Measurements from ENCODE around the gene ZIC1.

- no peak for TF ChIP-seq CTCF (IDR thresholded peaks at IDR 0.05)
- no peak for TF ChIP-seq POLR2A (IDR thresholded peaks at IDR 0.05)
Observed at GRCh38 chr3:147390589-147391569, 18.3 kb upstream of the ZIC1 start.
